A549 (cell line): ENCODE data around the gene GFER.

Experiments
- POLR2A ChIP-seq: IDR thresholded peaks from 2 replicates; pipeline ENCODE4 v1.6.1; 2012; ENCODE audit warnings: mild to moderate bottlenecking, low read length
- RAD21 ChIP-seq, 2 experiments: fragments of >200 bp in 1 of 2; sonication (Bioruptor Twin) in 1 of 2; formaldehyde crosslinking in 1 of 2; IDR thresholded peaks in 1 of 2; conservative IDR thresholded peaks in 1 of 2; 2 replicates in 1 of 2; 3 replicates in 1 of 2; pipeline ENCODE4 v1.6.1; 2012 to 2018; ENCODE audit warnings: inconsistent platforms in 1 of 2
- RNF2 ChIP-seq: fragments of 200-600 bp; sonication (generic); IDR thresholded peaks from 2 replicates; pipeline ENCODE4 v1.6.1; 2016; ENCODE audit warnings: low read depth, mild to moderate bottlenecking, antibody characterized with exemption, moderate library complexity, borderline replicate concordance
- SREBF2 ChIP-seq: fragments of 450-650 bp; IDR thresholded peaks from 2 replicates; pipeline ENCODE4 v1.6.1; 2014; ENCODE audit warnings: mild to moderate bottlenecking, moderate library complexity
- TF ChIP-seq, protein P1 (sequence below): fragments of >200 bp; sonication (Bioruptor Twin); formaldehyde crosslinking; IDR thresholded peaks from 3 replicates; pipeline ENCODE4 v1.5.1; 2016
- TF ChIP-seq, protein P2 (sequence below): fragments of 450-650 bp; IDR thresholded peaks from 2 replicates; pipeline ENCODE4 v1.6.1; 2014; ENCODE audit warnings: antibody characterized with exemption
- TF ChIP-seq, protein P3 (sequence below): fragments of >200 bp; sonication (Bioruptor Twin); formaldehyde crosslinking; IDR thresholded peaks from 3 replicates; pipeline ENCODE4 v1.6.1; 2016
- TF ChIP-seq, protein P4 (sequence below): fragments of 200-600 bp; sonication (generic); IDR thresholded peaks from 2 replicates; pipeline ENCODE4 v1.6.1; 2016; ENCODE audit warnings: antibody characterized with exemption, mild to moderate bottlenecking, moderate library complexity

DNA sequence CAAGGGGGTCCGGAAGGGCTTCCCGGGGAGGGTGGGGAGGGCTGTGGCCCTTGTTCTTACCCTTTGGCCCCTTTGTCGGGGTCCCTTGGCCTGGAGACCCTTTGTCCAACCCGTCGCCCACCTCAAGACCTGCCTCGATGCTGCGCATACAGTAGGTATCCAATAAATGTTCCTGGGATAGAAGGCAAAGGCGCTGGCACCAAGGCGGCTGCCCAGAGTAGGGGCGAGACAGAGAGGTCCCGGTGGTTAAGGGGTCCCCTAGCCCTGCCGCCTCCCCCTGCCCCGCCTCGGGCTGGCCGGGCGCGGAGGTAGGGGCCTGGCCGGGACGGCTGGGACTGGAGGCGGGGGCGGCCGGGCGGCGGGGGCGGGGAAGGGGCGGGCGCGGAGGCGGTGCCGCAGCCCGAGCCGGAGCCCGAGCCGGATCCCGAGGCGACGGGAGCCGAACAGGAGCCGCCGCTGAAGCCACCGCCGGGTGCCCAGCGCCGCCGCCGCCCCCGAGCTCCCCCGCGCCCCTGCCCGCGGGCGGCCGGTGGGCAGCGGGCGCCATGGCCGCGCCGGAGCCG lies 42.5 kb downstream of the GFER start, which contains the start of gene NHERF2:
- TF ChIP-seq, protein P1, sequence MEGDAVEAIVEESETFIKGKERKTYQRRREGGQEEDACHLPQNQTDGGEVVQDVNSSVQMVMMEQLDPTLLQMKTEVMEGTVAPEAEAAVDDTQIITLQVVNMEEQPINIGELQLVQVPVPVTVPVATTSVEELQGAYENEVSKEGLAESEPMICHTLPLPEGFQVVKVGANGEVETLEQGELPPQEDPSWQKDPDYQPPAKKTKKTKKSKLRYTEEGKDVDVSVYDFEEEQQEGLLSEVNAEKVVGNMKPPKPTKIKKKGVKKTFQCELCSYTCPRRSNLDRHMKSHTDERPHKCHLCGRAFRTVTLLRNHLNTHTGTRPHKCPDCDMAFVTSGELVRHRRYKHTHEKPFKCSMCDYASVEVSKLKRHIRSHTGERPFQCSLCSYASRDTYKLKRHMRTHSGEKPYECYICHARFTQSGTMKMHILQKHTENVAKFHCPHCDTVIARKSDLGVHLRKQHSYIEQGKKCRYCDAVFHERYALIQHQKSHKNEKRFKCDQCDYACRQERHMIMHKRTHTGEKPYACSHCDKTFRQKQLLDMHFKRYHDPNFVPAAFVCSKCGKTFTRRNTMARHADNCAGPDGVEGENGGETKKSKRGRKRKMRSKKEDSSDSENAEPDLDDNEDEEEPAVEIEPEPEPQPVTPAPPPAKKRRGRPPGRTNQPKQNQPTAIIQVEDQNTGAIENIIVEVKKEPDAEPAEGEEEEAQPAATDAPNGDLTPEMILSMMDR: no peak
- TF ChIP-seq, protein P2, sequence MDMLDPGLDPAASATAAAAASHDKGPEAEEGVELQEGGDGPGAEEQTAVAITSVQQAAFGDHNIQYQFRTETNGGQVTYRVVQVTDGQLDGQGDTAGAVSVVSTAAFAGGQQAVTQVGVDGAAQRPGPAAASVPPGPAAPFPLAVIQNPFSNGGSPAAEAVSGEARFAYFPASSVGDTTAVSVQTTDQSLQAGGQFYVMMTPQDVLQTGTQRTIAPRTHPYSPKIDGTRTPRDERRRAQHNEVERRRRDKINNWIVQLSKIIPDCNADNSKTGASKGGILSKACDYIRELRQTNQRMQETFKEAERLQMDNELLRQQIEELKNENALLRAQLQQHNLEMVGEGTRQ: no peak
- TF ChIP-seq SREBF2 (no peak), RNF2 (no peak), POLR2A (no peak), RAD21 (conservative IDR thresholded peaks at IDR 0.05 in 1 of 2, IDR thresholded peaks at IDR 0.05 in 1 of 2) (no peak)
- TF ChIP-seq, protein P3, sequence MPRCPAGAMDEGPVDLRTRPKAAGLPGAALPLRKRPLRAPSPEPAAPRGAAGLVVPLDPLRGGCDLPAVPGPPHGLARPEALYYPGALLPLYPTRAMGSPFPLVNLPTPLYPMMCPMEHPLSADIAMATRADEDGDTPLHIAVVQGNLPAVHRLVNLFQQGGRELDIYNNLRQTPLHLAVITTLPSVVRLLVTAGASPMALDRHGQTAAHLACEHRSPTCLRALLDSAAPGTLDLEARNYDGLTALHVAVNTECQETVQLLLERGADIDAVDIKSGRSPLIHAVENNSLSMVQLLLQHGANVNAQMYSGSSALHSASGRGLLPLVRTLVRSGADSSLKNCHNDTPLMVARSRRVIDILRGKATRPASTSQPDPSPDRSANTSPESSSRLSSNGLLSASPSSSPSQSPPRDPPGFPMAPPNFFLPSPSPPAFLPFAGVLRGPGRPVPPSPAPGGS: 0 out of 3 replicates have a peak, but pooled peaks have one; percentile 36
- TF ChIP-seq, protein P4, sequence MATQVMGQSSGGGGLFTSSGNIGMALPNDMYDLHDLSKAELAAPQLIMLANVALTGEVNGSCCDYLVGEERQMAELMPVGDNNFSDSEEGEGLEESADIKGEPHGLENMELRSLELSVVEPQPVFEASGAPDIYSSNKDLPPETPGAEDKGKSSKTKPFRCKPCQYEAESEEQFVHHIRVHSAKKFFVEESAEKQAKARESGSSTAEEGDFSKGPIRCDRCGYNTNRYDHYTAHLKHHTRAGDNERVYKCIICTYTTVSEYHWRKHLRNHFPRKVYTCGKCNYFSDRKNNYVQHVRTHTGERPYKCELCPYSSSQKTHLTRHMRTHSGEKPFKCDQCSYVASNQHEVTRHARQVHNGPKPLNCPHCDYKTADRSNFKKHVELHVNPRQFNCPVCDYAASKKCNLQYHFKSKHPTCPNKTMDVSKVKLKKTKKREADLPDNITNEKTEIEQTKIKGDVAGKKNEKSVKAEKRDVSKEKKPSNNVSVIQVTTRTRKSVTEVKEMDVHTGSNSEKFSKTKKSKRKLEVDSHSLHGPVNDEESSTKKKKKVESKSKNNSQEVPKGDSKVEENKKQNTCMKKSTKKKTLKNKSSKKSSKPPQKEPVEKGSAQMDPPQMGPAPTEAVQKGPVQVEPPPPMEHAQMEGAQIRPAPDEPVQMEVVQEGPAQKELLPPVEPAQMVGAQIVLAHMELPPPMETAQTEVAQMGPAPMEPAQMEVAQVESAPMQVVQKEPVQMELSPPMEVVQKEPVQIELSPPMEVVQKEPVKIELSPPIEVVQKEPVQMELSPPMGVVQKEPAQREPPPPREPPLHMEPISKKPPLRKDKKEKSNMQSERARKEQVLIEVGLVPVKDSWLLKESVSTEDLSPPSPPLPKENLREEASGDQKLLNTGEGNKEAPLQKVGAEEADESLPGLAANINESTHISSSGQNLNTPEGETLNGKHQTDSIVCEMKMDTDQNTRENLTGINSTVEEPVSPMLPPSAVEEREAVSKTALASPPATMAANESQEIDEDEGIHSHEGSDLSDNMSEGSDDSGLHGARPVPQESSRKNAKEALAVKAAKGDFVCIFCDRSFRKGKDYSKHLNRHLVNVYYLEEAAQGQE: no peak
